Measurements from ENCODE around the gene TBX5. TPM values are rescaled to one million over a fixed set of nuclear protein-coding genes. Genes with fewer than 3 reads are reported as not detected.

The TBX5 gene
- not detected for total RNA-seq

- DNase-seq (ENCODE audit: extremely low spot score in 2 of 2), result no peak
- intact Hi-C loops (cut with DNase I), result no loop called here
- Histone ChIP-seq H3K27me3 (peaks cover 14% of the 10 kb centered on the region), H3K4me1 (peaks cover 25% of the 10 kb centered on the region), H3K27ac (no peak within 1 kb of the TSS), H3K9me3 (no peaks in the 10 kb centered on the region), H3K36me3 (no peaks in the 10 kb centered on the region), H3K4me3 (no peak within 1 kb of the TSS)
- TF ChIP-seq POLR2AphosphoS5 (IDR thresholded peaks at IDR 0.05; ENCODE audit: insufficient read depth in 1 of 2, low read depth in 1 of 2) (no peak), CTCF (IDR thresholded peaks at IDR 0.05) (no peak), POLR2A (IDR thresholded peaks at IDR 0.05) (no peak)
These were observed at the start of gene TBX5 for GRCh38 chr12:114405519-114406271. TBX5 (minus strand) TSS chr12:114406144; CDS start chr12:114403898, 2,246 bp downstream.

- intact Hi-C loops (cut with DNase I), result no loop called here
- no peaks in the 10 kb centered on the region for H3K4me1 ChIP-seq
- no peak for DNase-seq (ENCODE audit: extremely low spot score in 2 of 2)
- no peaks in the 10 kb centered on the region for H3K9me3 ChIP-seq
- H3K4me3 ChIP-seq, result no peak overlapping the region
- H3K27ac ChIP-seq, result no peak overlapping the region
- no peaks in the 10 kb centered on the region for H3K27me3 ChIP-seq
- no peaks in the 10 kb centered on the region for H3K36me3 ChIP-seq
- TF ChIP-seq POLR2AphosphoS5 (IDR thresholded peaks at IDR 0.05; ENCODE audit: insufficient read depth in 1 of 2, low read depth in 1 of 2) (no peak), CTCF (IDR thresholded peaks at IDR 0.05) (no peak), POLR2A (IDR thresholded peaks at IDR 0.05) (no peak)
These were observed 45.7 kb upstream of the TBX5 start for GRCh38 chr12:114451657-114452056.

GRCh38 chr12:114450515-114451300, 44.8 kb upstream of the TBX5 start:
- no peaks in the 10 kb centered on the region for H3K27me3 ChIP-seq
- H3K4me3 ChIP-seq, result no peak overlapping the region
- H3K27ac ChIP-seq, result no peak overlapping the region
- no peaks in the 10 kb centered on the region for H3K4me1 ChIP-seq
- TF ChIP-seq POLR2A (IDR thresholded peaks at IDR 0.05) (no peak), CTCF (IDR thresholded peaks at IDR 0.05) (no peak), POLR2AphosphoS5 (IDR thresholded peaks at IDR 0.05; ENCODE audit: insufficient read depth in 1 of 2, low read depth in 1 of 2) (no peak)
- intact Hi-C loops (cut with DNase I), result no loop called here
- H3K9me3 ChIP-seq, result no peaks in the 10 kb centered on the region
- no peak for DNase-seq (ENCODE audit: extremely low spot score in 2 of 2)
- H3K36me3 ChIP-seq, result no peaks in the 10 kb centered on the region

- H3K27me3 ChIP-seq, result no peaks in the 10 kb centered on the region
- intact Hi-C loops (cut with DNase I), result no loop called here
- TF ChIP-seq CTCF (IDR thresholded peaks at IDR 0.05), result no peak
- TF ChIP-seq POLR2AphosphoS5 (IDR thresholded peaks at IDR 0.05; ENCODE audit: insufficient read depth in 1 of 2, low read depth in 1 of 2), result no peak
- H3K9me3 ChIP-seq, result no peaks in the 10 kb centered on the region
- H3K36me3 ChIP-seq, result no peaks in the 10 kb centered on the region
- H3K4me1 ChIP-seq, result no peaks in the 10 kb centered on the region
- H3K27ac ChIP-seq, result no peak overlapping the region
- H3K4me3 ChIP-seq, result no peak overlapping the region
- no peak for DNase-seq (ENCODE audit: extremely low spot score in 2 of 2)
These were observed 44.1 kb upstream of the TBX5 start for GRCh38 chr12:114450019-114450418.

GRCh38 chr12:114448618-114448933, 42.6 kb upstream of the TBX5 start:
- no peak for TF ChIP-seq CTCF (IDR thresholded peaks at IDR 0.05)
- no peak for TF ChIP-seq POLR2A (IDR thresholded peaks at IDR 0.05)
- TF ChIP-seq POLR2AphosphoS5 (IDR thresholded peaks at IDR 0.05; ENCODE audit: insufficient read depth in 1 of 2, low read depth in 1 of 2), result no peak
- no peak for DNase-seq (ENCODE audit: extremely low spot score in 2 of 2)
- Histone ChIP-seq H3K27ac (no peak overlapping the region), H3K4me3 (no peak overlapping the region), H3K36me3 (no peaks in the 10 kb centered on the region), H3K27me3 (no peaks in the 10 kb centered on the region), H3K4me1 (no peaks in the 10 kb centered on the region), H3K9me3 (no peaks in the 10 kb centered on the region)
- intact Hi-C loops (cut with DNase I), result no loop called here

Measured in vagina (tissue), 2 donors.